HG03439 (cell line): ENCODE data around the gene BTBD3.

Source experiments
- ATAC-seq: cut with Tn5 transposase; IDR thresholded peaks from one replicate; pipeline ENCODE4 v1.9.1; 2021; ENCODE audit warnings: mild to moderate bottlenecking, moderate library complexity; ENCODE audit not compliant: unreplicated experiment

The BTBD3 gene

DNA sequence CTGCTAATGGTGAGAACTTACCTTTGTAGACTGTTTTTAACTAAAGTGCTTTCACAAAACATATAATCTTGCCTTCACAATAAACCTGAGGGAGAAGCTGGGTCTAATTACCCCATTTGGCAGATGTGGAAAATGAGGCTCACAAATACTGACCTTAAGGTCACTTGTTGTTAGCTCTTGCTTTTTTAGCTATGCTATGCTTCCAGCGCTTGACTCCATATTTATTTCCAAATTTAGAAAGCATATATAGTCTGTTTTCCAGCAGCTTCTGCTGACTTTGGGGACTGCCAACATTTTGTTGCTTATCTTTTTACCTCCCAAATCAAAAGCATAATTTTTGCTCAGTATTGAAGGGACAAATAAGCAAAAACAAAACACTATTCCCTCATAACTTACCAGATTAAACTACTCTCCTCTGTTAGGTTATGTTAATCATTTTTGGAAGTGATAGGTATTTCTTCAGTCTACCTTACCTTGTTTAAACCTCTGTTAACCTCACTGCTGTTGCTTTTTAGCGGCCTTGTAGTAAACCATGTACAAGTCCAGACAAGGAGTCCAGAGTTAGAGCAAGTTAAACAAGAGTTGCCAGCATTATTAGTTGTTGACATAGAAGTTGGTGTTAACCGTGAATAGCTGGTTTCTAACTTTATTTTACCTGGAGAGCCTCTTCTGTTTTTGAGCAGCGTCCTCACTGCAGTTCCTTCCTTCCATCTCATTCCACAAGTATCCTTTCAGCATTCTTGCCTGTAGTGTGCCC is 4.9 kb upstream of the BTBD3 start:
- ATAC-seq: no peak

- ATAC-seq: no peak
These were observed 725 bp downstream of the BTBD3 start for GRCh38 chr20:11918391-11918845.

DNA sequence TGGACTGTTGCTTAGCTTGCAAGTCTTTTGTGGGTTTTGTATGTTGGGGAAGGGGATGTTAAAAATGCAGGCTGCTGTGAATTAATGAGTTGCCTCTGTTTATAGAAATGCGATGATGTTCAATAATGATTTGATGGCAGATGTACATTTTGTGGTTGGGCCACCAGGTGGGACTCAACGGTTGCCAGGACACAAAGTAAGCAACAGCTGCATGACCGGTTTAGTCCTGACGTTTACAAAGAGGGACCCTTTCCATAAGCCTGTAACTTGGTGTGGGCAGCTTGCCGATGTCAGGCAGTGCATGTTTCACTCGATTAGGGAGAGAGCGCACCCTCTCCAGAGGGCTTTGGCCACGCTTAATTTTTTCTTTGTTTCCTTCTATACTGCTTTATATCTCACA is 1.3 kb downstream of the BTBD3 start:
- ATAC-seq: no peak

GRCh38 chr20:11919581-11919980 is 1.9 kb downstream of the BTBD3 start:
- ATAC-seq: no peak

GRCh38 chr20:11920083-11920482 is 2.4 kb downstream of the BTBD3 start:
- no peak for ATAC-seq

- no peak for ATAC-seq
These were observed 3.6 kb downstream of the BTBD3 start for GRCh38 chr20:11921321-11921720.

GRCh38 chr20:11922561-11922960 is 4.9 kb downstream of the BTBD3 start:
- ATAC-seq: no peak

DNA sequence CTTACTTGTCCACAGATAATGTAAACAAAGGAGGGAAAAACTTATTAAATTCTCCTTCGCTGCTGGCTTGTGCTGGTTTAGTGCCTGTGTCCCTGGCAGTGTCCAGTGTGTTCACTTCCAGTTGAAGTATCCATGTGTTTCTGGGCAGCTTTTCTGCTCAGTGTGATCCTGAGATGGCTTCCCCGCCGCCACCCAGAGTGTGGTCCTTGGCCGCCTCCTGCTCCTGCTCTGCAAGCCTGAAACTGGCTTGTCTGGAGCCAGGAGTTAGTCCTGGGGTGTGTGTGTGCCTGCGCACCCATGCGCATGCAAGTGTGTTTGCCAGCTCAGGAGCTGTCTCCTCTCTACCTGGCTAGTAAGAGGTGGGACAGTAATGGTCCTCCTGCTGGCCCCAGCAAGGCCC is 7.2 kb downstream of the BTBD3 start:
- no peak for ATAC-seq

- ATAC-seq: no peak
These were observed 8.8 kb downstream of the BTBD3 start for GRCh38 chr20:11926292-11926998.

DNA sequence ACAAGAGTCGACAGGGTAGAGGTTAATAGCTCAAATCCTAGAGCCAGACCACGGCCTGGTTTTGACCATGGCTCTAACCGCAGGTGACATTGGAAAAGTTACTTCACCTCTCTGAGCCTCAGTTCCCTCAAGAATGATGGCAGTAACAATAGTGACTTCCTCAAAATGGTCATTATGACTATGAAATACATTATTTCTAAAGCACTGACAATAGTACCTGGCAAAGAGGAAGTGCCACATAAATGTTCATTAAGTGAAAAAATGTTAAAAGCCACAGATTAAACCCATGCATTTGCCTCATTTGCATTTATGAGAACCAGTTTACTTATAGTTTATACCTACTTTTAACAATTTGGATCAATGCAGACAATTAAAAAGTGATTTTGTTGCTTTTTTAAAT is 12.3 kb downstream of the BTBD3 start:
- no peak for ATAC-seq

- no peak for ATAC-seq
These were observed 17.8 kb downstream of the BTBD3 start for GRCh38 chr20:11935212-11936154.

GRCh38 chr20:11936157-11936556 is 18.5 kb downstream of the BTBD3 start:
- ATAC-seq: no peak

- no peak for ATAC-seq
These were observed 19.5 kb downstream of the BTBD3 start for GRCh38 chr20:11937230-11937629.

- ATAC-seq: no peak
These were observed 24.0 kb downstream of the BTBD3 start for GRCh38 chr20:11941593-11942246.

DNA sequence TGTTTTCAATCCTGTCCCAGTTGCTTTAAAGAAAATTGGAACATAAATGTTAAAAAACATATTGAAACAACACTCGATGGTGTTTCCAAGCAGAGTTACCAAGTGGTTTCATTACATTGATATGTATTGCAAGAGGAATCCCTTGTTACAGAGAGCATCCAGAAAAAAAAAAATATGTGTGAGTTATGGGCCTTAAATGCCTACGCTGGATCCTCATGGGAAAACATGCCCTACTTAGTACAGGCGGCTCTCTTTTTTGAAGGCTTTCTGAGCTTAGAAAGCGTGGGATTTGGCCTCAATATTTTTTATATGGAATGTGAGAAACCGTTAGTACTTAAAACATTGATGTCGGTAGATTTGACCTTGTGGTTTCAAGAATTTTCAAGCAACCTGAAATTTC is 26.1 kb downstream of the BTBD3 start:
- ATAC-seq: no peak

- no peak for ATAC-seq
These were observed 31.1 kb downstream of the BTBD3 start for GRCh38 chr20:11948806-11949205.

DNA sequence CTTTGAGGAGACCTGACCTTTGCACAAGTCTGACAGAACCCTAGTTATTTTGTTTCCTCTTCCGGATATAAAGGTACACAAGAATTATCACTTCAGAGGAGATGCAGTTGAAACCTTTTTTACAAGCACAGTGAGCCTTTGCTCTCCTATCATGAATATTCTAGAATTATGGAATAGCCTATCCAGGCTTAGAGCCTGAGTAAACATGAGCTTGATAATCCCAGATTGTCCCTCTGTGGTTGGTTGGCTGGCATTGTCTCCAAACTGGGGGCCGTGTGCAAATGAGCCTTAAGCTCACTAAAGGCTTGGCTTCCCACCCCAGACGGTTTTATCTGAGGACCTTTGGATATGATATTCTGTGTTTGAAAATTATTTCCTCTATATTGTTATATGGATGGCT is 32.0 kb downstream of the BTBD3 start:
- no peak for ATAC-seq

- no peak for ATAC-seq
These were observed 34.0 kb downstream of the BTBD3 start for GRCh38 chr20:11951696-11952095.

DNA sequence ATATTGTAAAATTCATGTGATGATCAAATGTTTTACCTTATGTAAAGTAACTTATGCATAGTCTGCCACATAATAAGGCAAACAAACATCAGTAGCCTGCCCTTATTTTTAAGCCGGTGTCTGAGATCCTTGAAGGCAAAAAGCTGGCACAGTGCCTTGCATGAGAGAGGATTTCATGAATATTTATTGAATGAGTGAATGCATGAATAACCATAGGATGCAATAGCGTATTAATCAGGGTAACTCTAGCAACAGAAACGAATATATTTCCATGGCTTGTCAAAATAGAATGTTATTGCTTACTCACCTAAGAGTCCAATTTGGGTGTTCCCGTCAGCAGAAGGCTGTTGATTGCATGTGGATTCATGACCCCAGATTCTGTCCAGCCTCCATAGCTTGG is 34.9 kb downstream of the BTBD3 start:
- no peak for ATAC-seq

GRCh38 chr20:11957911-11958310 is 40.2 kb downstream of the BTBD3 start:
- ATAC-seq: no peak

GRCh38 chr20:11958855-11959254 is 41.2 kb downstream of the BTBD3 start:
- no peak for ATAC-seq
